Measurements from ENCODE around the gene MIEN1. TPM values are rescaled to one million over a fixed set of nuclear protein-coding genes. Genes with fewer than 3 reads are reported as not detected.

The MIEN1 gene
- total and polyA plus RNA-seq, 2 of the 13 experiments (the other 11 are each of a cell fraction or from before 2014, with no cell fraction given) = 40.6 to 56.6 TPM

GRCh38 chr17:39750131-39751015 lies 20.0 kb upstream of the MIEN1 start (continued):
- TF ChIP-seq ZBTB10 (CRISPR knock-in tag; IDR thresholded peaks at IDR 0.05; ENCODE audit: borderline replicate concordance) (peak; percentile 58; the same call in 1 of the 2 replicates), RFXANK (CRISPR knock-in tag; IDR thresholded peaks at IDR 0.05) (no peak), CBX1 (IDR thresholded peaks at IDR 0.05; ENCODE audit: low read depth) (peak; percentile 7), ZNF260 (CRISPR knock-in tag; IDR thresholded peaks at IDR 0.05; ENCODE audit: borderline replicate concordance, low read depth) (peak; percentile 77; the same call in 1 of the 2 replicates), MAFF (IDR thresholded peaks at IDR 0.05; ENCODE audit: low read depth, low read length) (no peak), GABPB1 (CRISPR knock-in tag; IDR thresholded peaks at IDR 0.05) (peak; percentile 50; the same call in 1 of the 2 replicates), ZNF136 (CRISPR knock-in tag; IDR thresholded peaks at IDR 0.05; ENCODE audit: low read depth) (0 out of 2 replicates have a peak, but pooled peaks have one; percentile 51), GTF3A (CRISPR knock-in tag; conservative IDR thresholded peaks at IDR 0.05) (0 out of 2 replicates have a peak, but pooled peaks have one; percentile 57), ZNF782 (CRISPR knock-in tag; IDR thresholded peaks at IDR 0.05; ENCODE audit: borderline replicate concordance) (0 out of 2 replicates have a peak, but pooled peaks have one; percentile 37), ZBTB3 (CRISPR knock-in tag; IDR thresholded peaks at IDR 0.05; ENCODE audit: borderline replicate concordance, low read depth) (no peak), ZNF781 (CRISPR knock-in tag; IDR thresholded peaks at IDR 0.05; ENCODE audit: borderline replicate concordance, not compliant biosample characterization) (no peak)
- TF ChIP-seq, protein P1, sequence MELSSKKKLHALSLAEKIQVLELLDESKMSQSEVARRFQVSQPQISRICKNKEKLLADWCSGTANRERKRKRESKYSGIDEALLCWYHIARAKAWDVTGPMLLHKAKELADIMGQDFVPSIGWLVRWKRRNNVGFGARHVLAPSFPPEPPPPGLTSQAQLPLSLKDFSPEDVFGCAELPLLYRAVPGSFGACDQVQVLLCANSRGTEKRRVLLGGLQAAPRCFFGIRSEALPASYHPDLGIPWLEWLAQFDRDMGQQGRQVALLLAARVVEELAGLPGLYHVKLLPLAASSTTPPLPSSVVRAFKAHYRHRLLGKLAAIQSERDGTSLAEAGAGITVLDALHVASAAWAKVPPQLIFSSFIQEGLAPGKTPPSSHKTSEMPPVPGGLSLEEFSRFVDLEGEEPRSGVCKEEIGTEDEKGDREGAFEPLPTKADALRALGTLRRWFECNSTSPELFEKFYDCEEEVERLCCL (CRISPR knock-in tag; IDR thresholded peaks at IDR 0.05; ENCODE audit: borderline replicate concordance) = no peak
- TF ChIP-seq, protein P2, sequence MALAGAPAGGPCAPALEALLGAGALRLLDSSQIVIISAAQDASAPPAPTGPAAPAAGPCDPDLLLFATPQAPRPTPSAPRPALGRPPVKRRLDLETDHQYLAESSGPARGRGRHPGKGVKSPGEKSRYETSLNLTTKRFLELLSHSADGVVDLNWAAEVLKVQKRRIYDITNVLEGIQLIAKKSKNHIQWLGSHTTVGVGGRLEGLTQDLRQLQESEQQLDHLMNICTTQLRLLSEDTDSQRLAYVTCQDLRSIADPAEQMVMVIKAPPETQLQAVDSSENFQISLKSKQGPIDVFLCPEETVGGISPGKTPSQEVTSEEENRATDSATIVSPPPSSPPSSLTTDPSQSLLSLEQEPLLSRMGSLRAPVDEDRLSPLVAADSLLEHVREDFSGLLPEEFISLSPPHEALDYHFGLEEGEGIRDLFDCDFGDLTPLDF (CRISPR knock-in tag; IDR thresholded peaks at IDR 0.05) = no peak
- TF ChIP-seq, protein P3, sequence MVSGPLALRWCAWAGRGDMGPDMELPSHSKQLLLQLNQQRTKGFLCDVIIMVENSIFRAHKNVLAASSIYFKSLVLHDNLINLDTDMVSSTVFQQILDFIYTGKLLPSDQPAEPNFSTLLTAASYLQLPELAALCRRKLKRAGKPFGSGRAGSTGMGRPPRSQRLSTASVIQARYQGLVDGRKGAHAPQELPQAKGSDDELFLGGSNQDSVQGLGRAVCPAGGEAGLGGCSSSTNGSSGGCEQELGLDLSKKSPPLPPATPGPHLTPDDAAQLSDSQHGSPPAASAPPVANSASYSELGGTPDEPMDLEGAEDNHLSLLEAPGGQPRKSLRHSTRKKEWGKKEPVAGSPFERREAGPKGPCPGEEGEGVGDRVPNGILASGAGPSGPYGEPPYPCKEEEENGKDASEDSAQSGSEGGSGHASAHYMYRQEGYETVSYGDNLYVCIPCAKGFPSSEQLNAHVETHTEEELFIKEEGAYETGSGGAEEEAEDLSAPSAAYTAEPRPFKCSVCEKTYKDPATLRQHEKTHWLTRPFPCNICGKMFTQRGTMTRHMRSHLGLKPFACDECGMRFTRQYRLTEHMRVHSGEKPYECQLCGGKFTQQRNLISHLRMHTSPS (CRISPR knock-in tag; IDR thresholded peaks at IDR 0.05; ENCODE audit: low read depth) = peak; percentile 79

Measured in HepG2 (cell line).